OCI-LY1 (cell line): ENCODE data around the gene PTGFRN.

Source experiments
- EZH2 ChIP-seq: fragments of 200-600 bp; sonication (generic), shearing (Covaris generic); IDR thresholded peaks from 2 replicates; pipeline ENCODE4 v1.8.0; 2017; ENCODE audit warnings: borderline replicate concordance, mixed run types, mild to moderate bottlenecking, antibody characterized with exemption, low read length, moderate library complexity, mixed read lengths
- TF ChIP-seq, protein P1 (sequence below): fragments of 200-600 bp; sonication (generic), shearing (Covaris generic); IDR thresholded peaks from 2 replicates; pipeline ENCODE4 v1.5.1; 2017; ENCODE audit warnings: mild to moderate bottlenecking, antibody characterized with exemption, low read length, moderate library complexity, mixed read lengths

DNA sequence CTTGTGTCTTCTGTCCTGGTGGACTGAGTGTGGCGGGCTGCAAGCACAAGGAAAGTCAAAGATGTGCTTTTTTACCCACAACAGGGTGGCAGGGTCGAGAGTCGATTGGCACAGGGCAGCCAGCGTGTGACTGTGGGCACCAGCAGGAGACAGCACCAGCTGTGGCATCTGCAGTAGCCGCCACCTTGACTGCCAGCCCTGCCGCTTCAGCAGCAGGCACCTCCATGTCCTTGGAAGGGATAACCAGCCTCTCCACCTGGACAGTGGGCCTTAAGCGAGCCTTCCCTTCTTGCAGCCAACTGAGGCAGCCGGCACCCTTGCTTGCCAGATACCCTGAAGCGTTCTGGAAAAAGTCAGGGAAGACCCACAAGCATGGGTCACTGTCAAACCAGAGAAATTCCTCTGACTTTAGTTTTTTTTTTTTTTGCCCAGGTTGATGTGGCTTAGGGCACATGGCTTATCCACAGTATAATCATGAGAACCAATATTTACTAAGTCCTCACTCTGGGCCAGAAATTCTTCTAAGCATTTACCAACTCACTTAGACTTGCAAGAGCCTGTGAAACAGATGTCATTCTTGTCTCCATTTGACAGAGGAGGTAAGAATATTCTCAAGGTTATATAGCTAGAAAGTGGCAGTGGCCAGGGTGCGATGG, 30.1 kb upstream of the PTGFRN start:
- TF ChIP-seq, protein P1, sequence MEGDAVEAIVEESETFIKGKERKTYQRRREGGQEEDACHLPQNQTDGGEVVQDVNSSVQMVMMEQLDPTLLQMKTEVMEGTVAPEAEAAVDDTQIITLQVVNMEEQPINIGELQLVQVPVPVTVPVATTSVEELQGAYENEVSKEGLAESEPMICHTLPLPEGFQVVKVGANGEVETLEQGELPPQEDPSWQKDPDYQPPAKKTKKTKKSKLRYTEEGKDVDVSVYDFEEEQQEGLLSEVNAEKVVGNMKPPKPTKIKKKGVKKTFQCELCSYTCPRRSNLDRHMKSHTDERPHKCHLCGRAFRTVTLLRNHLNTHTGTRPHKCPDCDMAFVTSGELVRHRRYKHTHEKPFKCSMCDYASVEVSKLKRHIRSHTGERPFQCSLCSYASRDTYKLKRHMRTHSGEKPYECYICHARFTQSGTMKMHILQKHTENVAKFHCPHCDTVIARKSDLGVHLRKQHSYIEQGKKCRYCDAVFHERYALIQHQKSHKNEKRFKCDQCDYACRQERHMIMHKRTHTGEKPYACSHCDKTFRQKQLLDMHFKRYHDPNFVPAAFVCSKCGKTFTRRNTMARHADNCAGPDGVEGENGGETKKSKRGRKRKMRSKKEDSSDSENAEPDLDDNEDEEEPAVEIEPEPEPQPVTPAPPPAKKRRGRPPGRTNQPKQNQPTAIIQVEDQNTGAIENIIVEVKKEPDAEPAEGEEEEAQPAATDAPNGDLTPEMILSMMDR, result no peak
- TF ChIP-seq EZH2, result no peak
